ENCODE measurements around the gene PPP1R1C. TPM values are rescaled to one million over a fixed set of nuclear protein-coding genes. Genes with fewer than 3 reads are reported as not detected.

The PPP1R1C gene
- total RNA-seq, 2 donors from 2014 or later = not detected

DNA sequence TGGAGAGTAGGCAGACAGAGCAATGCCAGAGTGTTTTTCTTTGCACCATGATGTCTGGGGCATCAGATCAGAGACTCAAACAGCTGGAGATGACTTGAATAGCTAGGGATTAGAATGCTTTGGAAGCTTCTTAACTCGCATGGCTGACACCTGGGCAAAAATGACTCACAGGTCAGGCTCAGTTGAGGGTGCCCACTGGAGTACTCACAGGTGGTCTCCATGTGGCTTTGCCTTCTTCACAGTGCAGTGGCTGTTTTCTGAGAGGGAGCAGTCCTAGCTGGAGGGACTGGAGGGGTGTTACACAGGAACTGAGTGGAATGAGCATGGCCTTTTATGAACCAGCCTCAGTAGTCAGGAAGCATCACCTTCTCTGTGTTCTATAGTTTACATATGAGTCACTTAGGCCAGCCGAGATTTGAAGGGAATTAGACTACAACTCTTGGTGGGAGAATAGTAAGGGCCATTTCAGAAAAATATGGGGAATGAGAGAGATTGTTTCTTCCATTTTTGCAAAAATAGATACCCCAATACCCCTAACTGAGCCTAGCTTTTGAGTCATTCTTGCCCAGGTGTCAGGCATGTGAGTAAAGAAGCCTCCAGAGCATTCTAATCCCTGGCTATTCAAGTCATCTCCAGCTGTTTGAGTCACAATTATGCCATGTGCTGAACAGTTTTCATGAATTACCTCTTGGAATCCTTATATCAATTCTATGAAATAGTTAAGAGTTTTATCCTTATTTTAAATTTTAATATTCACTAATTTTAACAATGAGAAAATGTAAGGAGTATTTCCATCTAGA lies 7.1 kb upstream of the PPP1R1C start:
- TF ChIP-seq, protein P1, sequence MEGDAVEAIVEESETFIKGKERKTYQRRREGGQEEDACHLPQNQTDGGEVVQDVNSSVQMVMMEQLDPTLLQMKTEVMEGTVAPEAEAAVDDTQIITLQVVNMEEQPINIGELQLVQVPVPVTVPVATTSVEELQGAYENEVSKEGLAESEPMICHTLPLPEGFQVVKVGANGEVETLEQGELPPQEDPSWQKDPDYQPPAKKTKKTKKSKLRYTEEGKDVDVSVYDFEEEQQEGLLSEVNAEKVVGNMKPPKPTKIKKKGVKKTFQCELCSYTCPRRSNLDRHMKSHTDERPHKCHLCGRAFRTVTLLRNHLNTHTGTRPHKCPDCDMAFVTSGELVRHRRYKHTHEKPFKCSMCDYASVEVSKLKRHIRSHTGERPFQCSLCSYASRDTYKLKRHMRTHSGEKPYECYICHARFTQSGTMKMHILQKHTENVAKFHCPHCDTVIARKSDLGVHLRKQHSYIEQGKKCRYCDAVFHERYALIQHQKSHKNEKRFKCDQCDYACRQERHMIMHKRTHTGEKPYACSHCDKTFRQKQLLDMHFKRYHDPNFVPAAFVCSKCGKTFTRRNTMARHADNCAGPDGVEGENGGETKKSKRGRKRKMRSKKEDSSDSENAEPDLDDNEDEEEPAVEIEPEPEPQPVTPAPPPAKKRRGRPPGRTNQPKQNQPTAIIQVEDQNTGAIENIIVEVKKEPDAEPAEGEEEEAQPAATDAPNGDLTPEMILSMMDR (IDR thresholded peaks at IDR 0.05) = no peak
- Histone ChIP-seq H3K36me3 (no peaks in the 10 kb centered on the region), H3K9me3 (no peaks in the 10 kb centered on the region), H3K27ac (no peak overlapping the region), H3K27me3 (replicated peaks; ENCODE audit: insufficient read depth) (no peaks in the 10 kb centered on the region), H3K4me1 (ENCODE audit: control insufficient read depth in 1 of 2, low read depth in 2 of 2) (no peaks in the 10 kb centered on the region), H3K4me3 (no peak overlapping the region)
- no peak for ATAC-seq (ENCODE audit: insufficient number of reproducible peaks, low FRiP score, low read depth)
- DNase-seq (ENCODE audit: low spot score) = no peak

DNA sequence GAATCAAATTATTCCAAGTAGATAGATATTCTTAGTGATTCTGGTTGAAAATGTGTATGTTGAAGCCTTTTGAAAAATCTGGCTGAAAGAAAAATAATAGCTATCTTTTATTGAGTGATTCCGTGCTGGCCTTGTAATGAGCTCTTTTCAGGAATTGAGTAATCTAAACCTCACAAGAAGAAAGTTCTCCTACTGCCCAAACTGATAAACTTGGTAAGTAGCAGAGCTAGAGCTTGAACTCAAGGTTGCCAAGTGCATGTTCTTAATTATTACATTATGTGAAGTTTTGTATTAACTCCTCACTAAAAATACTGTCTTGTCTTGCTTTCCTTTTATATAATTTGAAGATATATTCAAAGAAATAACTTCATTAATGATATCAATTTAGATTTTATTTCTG lies 1.6 kb upstream of the PPP1R1C start:
- ATAC-seq (ENCODE audit: insufficient number of reproducible peaks, low FRiP score, low read depth) (no peak), DNase-seq (ENCODE audit: low spot score) (no peak)
- TF ChIP-seq, protein P1 (IDR thresholded peaks at IDR 0.05) = no peak
- H3K27me3 ChIP-seq (replicated peaks; ENCODE audit: insufficient read depth) = no peaks in the 10 kb centered on the region
- no peaks in the 10 kb centered on the region for H3K9me3 ChIP-seq
- H3K4me1 ChIP-seq (ENCODE audit: control insufficient read depth in 1 of 2, low read depth in 2 of 2) = peaks cover 12 to 16% of the 10 kb centered on the region in 2 donors
- no peaks in the 10 kb centered on the region for H3K36me3 ChIP-seq
- no peak overlapping the region for H3K4me3 ChIP-seq
- H3K27ac ChIP-seq = no peak overlapping the region

DNA sequence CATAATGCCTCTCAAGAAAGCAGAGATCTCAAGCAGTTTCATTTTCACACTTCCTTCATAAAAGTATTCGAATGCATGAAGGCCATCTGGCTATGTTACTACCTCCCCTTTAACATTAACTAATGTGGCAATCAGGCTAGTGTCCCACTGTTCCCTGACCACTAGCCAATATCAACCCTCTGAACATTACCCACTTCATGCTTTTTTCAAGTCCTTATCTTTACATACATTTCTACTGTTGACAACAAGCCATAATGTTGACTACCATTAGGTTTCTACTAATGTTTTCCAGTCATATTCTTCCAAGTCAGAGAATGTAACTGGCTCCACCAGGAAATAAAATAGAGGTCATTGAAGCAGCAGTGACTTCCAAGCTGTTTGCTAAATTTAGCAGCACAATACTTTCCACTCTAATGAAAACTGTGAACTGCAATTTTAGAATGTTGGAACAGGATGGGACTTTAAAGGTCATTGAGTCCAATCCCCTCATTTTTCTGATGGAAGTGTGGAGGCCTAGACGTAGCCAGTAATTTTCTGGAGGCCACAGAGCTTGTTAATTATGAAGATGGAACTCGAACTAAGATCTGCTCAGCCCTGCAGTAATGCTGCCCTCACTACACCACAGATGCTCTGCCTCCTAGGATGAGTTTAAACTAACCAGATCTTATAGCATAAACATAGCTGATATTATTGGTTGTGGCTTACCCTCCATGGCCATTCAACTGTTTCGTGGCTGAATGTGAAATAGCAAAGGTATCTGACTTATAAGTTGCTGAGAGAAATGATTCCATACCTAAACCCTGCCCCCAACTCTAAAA lies 630 bp upstream of the PPP1R1C start:
- H3K9me3 ChIP-seq = no peaks in the 10 kb centered on the region
- ATAC-seq (ENCODE audit: insufficient number of reproducible peaks, low FRiP score, low read depth) = no peak
- H3K27me3 ChIP-seq (replicated peaks; ENCODE audit: insufficient read depth) = no peaks in the 10 kb centered on the region
- peak overlapping the region; percentile 57 to 64 for H3K27ac ChIP-seq
- no peaks in the 10 kb centered on the region for H3K36me3 ChIP-seq
- TF ChIP-seq, protein P1 (IDR thresholded peaks at IDR 0.05) = no peak
- H3K4me3 ChIP-seq = no peak overlapping the region
- DNase-seq (ENCODE audit: low spot score) = no peak
- peaks cover 12 to 16% of the 10 kb centered on the region in 2 donors for H3K4me1 ChIP-seq (ENCODE audit: control insufficient read depth in 1 of 2, low read depth in 2 of 2)

DNA sequence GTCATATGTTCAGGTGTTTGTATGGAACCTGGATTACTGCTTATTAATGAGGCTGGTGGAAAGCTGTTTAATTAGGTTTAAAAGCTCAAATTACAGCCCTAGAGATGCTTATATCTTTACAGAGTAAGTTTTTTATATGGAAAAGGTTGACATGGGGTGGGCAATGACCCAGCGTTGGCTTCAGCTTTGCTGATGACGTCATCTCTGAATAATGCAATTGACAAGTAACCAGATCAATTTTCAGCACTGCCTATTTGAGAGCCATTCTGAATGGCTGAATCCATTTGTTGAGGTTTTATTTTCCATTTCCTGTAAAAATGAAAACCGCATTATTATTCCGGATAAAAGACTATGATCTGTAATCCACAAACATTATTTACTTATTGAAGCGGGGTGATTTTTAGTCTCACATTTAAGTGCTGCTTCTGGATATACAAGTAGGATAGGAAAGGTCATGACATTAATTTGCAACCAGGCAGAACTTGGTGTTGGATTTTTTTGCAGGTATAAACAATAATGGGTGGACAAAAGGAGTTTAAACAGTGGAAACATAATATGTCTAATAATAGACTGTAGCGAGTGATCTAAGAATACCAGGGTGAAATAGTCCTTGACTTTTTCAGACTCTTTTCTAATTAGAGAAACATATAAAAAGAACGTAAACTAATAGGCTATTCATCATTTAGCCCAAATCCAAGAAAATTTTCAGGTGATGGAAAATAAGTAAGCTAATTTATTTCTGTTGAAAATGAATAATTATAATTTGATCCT lies 2.7 kb downstream of the PPP1R1C start:
- H3K9me3 ChIP-seq = no peaks in the 10 kb centered on the region
- TF ChIP-seq, protein P1 (IDR thresholded peaks at IDR 0.05) = no peak
- no peak overlapping the region for H3K4me3 ChIP-seq
- H3K27me3 ChIP-seq (replicated peaks; ENCODE audit: insufficient read depth) = no peaks in the 10 kb centered on the region
- DNase-seq (ENCODE audit: low spot score) = no peak
- no peaks in the 10 kb centered on the region for H3K36me3 ChIP-seq
- H3K4me1 ChIP-seq (ENCODE audit: control insufficient read depth in 1 of 2, low read depth in 2 of 2) = peaks cover 12 to 16% of the 10 kb centered on the region in 2 donors
- H3K27ac ChIP-seq = no peak overlapping the region
- ATAC-seq (ENCODE audit: insufficient number of reproducible peaks, low FRiP score, low read depth) = no peak

Data from thoracic aorta (tissue), 2 donors.